Stimulated activated CD8-positive, alpha-beta memory T cell treated with anti-CD3 and anti-CD28 coated beads, Interleukin-15, amount 100 ng/mL, for 48 hours (primary cell): ENCODE results near the gene SCRN1.
"Not testable (repeated sequence)": the region's sequence is repeated elsewhere in the genome, so short reads cannot be mapped to it uniquely, and the experiment has no call there.

ENCODE experiments used
- DNase-seq, 2 donors: peaks; one replicate each; pipeline ENCODE4 v3.0.0-alpha.2; 2020; ENCODE audit warnings: low read depth in 2 of 2

SCRN1 gene

GRCh38 chr7:29890786-29891185, 98.8 kb downstream of the SCRN1 start:
- DNase-seq: not testable (repeated sequence)

- no peak for DNase-seq
Measured at GRCh38 chr7:29890251-29890650, 99.3 kb downstream of the SCRN1 start.

DNA sequence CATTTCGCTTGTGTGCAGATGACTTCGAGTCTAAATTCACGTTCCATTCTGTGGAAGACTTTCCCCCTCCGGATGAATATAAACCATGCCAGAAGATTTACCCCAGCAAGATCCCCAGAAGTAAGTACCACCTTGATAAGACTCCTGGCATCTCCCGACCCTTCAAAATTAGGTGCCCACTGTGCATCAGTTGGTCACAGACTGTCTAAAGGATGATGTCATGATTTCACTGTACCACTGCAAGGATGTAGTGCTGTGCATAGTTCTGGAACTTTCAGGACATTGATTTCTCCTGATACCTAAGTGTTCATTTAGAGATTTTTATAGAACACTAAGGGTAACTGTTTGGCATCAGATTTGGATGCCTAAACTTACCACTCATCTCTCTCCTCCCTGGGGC, 100.3 kb downstream of the SCRN1 start:
- DNase-seq: no peak

GRCh38 chr7:29888006-29888405, 101.6 kb downstream of the SCRN1 start:
- DNase-seq: no peak

DNA sequence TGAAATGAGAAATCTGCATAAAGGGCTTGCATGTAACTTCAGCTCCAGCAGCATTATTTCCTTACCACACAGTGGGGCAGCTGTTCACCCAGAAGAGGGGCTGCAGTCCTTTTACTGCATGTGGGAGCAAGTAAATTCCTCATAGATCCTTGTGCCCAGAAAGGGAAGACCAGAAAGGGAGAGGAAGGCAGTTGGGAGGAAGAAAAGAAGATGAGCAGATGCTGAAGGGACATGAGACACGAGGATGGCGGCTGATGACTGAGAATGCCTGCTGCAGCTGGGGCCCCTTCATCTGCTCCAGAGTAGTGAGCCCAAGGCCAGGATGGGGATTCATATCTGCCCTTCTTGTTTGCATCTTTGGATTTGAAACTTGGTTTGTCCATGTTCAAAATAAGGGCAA, 102.8 kb downstream of the SCRN1 start:
- no peak for DNase-seq

DNA sequence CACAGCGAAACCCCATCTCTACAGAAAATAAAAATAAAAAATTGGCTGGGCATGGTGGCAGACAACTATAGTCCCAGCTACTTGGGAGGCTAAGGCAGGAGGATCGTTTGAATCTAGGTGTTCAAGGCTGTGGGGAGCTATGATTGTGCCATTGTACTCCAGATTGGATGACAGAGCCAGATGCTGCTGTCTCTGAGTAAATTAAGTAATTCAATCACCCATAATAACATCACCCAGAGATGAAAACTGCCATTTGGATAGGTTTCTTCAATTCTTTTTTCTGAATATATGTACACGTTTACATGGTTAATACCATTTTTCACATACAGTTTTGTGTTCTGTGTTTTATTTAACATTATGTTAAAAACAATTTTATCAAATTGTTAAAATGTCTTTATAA, 104.0 kb downstream of the SCRN1 start:
- no peak for DNase-seq

GRCh38 chr7:29884399-29885272, 105.0 kb downstream of the SCRN1 start:
- DNase-seq: no peak

- no peak for DNase-seq
Measured at GRCh38 chr7:29883462-29884398, 105.9 kb downstream of the SCRN1 start.

DNA sequence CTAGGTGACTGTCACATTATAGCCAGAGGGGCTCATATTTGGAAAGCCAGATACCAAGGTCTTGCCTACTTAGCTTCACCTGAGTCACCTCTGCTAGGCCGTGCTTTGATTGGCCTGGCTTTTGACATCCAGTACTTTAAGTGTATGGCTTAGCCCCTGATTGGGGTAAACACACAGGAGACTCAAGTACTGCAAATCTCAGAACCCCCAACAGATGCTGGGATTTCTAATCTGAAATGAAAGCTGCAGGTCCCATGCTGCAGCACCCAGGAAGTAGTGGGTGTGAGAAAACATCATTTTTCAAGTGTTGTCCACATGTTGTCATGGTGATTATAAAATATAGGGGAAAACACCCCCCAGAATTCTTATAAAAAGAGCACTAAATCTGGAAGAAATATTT, 107.1 kb downstream of the SCRN1 start:
- DNase-seq: no peak

DNA sequence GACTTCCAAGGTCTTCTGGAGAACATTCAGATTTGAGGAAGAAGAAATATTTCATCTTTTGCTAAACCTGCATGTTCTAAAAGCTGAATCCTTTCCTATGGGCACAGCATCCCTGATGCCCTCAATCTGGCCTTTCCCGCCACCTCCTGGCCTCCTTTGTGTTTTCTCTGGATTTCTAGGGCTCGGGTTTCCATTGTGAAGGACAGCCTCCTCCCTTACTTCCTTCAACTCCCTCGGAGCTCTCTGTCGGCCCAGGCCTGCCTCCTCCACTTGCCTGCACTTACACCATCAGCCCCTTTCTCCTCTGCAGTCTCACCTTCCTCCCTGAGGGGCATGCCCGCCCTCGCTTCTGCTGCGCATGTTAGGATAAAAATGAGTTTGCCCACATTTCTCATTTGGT, 107.9 kb downstream of the SCRN1 start:
- no peak for DNase-seq

GRCh38 chr7:29879609-29880008, 110.0 kb downstream of the SCRN1 start:
- no peak for DNase-seq

DNA sequence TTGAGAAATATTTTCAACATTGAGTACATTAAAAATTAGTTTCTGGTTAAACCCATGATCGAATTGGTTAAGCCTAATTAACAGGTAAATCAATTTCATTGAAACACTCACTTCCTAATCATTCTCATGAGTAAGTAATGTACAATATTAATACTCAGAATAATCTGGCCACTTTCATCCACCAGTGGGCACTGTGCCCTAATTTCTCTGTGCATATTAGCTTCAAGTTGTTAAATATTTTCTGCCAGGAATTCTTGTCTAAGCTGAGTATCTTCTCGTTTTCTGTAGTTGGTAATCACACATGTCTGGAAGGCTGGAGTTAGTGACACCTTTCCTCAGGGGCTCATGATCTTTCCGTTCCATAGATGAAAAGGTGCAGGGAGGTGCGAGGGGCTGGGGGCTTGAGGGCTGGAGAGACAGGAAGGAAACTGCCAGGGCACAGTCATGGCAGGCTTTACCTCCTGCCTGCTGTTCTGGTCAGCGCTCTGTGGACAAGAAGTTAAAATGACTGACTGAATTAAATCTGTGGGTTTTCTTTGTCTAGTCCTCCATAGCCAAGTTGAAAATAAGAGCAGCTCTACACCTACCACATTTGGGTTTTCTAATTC, 111.4 kb downstream of the SCRN1 start:
- no peak for DNase-seq

DNA sequence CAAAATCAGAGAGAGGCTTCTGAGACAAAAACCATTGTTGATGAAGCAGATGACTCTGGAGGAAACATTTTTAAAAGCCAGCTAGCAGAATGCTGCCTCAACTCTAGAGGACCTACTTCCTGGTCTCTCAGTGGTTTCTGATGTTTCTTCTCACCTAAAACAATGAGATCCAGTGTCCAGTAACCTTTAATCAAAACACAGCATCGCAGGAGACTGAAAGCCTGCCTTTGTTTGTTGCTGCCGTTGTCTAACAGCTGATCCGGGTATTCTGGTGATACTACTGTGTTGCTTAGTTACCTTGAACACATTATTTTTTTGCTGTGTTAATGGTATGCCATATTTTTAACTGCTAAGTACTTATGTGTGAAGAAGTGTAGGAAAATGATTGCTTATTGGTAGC, 112.4 kb downstream of the SCRN1 start:
- DNase-seq: no peak

DNA sequence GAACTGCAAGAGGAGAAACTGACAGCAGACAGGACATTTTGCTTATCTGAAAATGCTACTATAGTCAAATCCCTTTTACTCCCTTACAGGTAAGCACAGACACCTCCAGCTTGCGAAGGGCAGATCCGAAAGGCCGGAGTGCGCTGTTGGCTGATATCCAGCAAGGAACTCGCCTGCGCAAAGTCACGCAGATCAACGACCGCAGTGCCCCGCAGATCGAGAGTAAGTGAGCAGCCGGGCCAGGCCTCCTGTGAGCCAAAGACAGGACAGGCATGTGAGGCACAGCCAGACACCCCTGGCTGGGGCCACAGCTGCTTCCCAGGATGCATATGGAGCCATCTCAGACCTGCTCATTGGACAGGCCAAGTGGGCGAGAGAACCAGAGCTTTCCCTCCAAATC, 113.9 kb downstream of the SCRN1 start:
- DNase-seq: no peak

- DNase-seq: no peak
Measured at GRCh38 chr7:29873644-29874294, 115.8 kb downstream of the SCRN1 start.

GRCh38 chr7:29871787-29872398, 117.7 kb downstream of the SCRN1 start:
- DNase-seq: no peak
